Calu3 (cell line): Measurements from ENCODE around the gene NT5DC2. TPM values are rescaled to one million over a fixed set of nuclear protein-coding genes. Genes with fewer than 3 reads are reported as not detected.

ENCODE experiments used
- BruUV-seq: library from RNA; stranded (reverse); fragments of 400-500 nt; replicated peaks from 2 replicates; lab custom pipeline; 2021; lab: Mats Ljungman, UMichigan
- CTCF ChIA-PET: fragments of 300-600 bp; sonication (Branson Sonifier 250); formaldehyde crosslinking; loops from one replicate; lab custom pipeline; 2022; ENCODE audit warnings: antibody characterized with exemption; lab: Charles Lee
- DNase-seq: peaks from one replicate; pipeline ENCODE4 v3.0.0; 2022
- H3K27ac Mint-ChIP-seq: one replicate; pipeline ENCODE4 v1.8.0; 2022; ENCODE audit warnings: mixed read lengths; ENCODE audit not compliant: unreplicated experiment
- H3K27me3 Mint-ChIP-seq: one replicate; pipeline ENCODE4 v1.8.0; 2022; ENCODE audit warnings: mixed read lengths; ENCODE audit not compliant: unreplicated experiment
- H3K36me3 Mint-ChIP-seq: one replicate; pipeline ENCODE4 v1.8.0; 2022; ENCODE audit warnings: mild to moderate bottlenecking, moderate library complexity, mixed read lengths; ENCODE audit not compliant: insufficient read depth, unreplicated experiment
- H3K4me1 Mint-ChIP-seq: one replicate; pipeline ENCODE4 v1.8.0; 2022; ENCODE audit warnings: mild to moderate bottlenecking, low read depth, mixed read lengths; ENCODE audit not compliant: unreplicated experiment
- H3K4me3 Mint-ChIP-seq: one replicate; pipeline ENCODE4 v1.8.0; 2022; ENCODE audit warnings: mild to moderate bottlenecking, low read depth, moderate library complexity, mixed read lengths; ENCODE audit not compliant: unreplicated experiment
- H3K9me3 Mint-ChIP-seq: one replicate; pipeline ENCODE4 v1.8.0; 2022; ENCODE audit warnings: low read depth, mixed read lengths; ENCODE audit not compliant: unreplicated experiment
- CTCF ChIP-seq: fragments of 200-600 bp; IDR thresholded peaks from one replicate; pipeline ENCODE4 v1.8.0; 2022; ENCODE audit warnings: antibody characterized with exemption; ENCODE audit not compliant: unreplicated experiment
- intact Hi-C: fragments of 100-400 bp; cut with micrococcal nuclease; formaldehyde crosslinking; loops from one replicate; pipeline ENCODE4 v1.10.0; 2022; ENCODE audit not compliant: unreplicated experiment
- total RNA-seq: library from RNA; stranded (reverse); gene quantifications from 2 replicates; pipeline ENCODE4 v1.2.3, GENCODE V29; 2022

The NT5DC2 gene
- total RNA-seq, 1 experiment from 2014 or later = 146 TPM

- TF ChIP-seq CTCF = no peak
- peak; percentile 40 for DNase-seq
- Mint-ChIP-seq H3K27ac (peak overlapping the region; percentile 74), H3K27me3 (no peaks in the 10 kb centered on the region), H3K4me1 (peaks cover 9% of the 10 kb centered on the region), H3K36me3 (peaks cover 56% of the 10 kb centered on the region), H3K9me3 (no peaks in the 10 kb centered on the region), H3K4me3 (peak overlapping the region; percentile 82)
- BruUV-seq = no TSS peak
- CTCF ChIA-PET = no interaction called here
- intact Hi-C loops = loop anchor here (10.0 kb wide), 1 partner anchor 152 kb away; the partner anchor contains the start of genes GNL3 and PBRM1
Observed at GRCh38 chr3:52532838-52533622, 627 bp downstream of the NT5DC2 start.

GRCh38 chr3:52532517-52532837, 1.2 kb downstream of the NT5DC2 start:
- no TSS peak for BruUV-seq
- H3K4me1 Mint-ChIP-seq = peaks cover 3% of the 10 kb centered on the region
- CTCF ChIA-PET = interaction anchor here (0.6 kb wide), 1 partner anchor 64 kb away, joined by 7 read pairs; no protein-coding TSS in a partner anchor
- peak overlapping the region; percentile 74 for H3K27ac Mint-ChIP-seq
- peak overlapping the region; percentile 82 for H3K4me3 Mint-ChIP-seq
- no peaks in the 10 kb centered on the region for H3K27me3 Mint-ChIP-seq
- H3K9me3 Mint-ChIP-seq = no peaks in the 10 kb centered on the region
- peak; percentile 61 for DNase-seq
- intact Hi-C loops = loop anchor here (10.0 kb wide), 1 partner anchor 152 kb away; the partner anchor contains the start of genes GNL3 and PBRM1
- H3K36me3 Mint-ChIP-seq = peaks cover 57% of the 10 kb centered on the region
- no peak for TF ChIP-seq CTCF

- Mint-ChIP-seq H3K27ac (peak overlapping the region; percentile 74), H3K4me3 (peak overlapping the region; percentile 82), H3K4me1 (no peaks in the 10 kb centered on the region), H3K9me3 (no peaks in the 10 kb centered on the region), H3K36me3 (peaks cover 54% of the 10 kb centered on the region), H3K27me3 (no peaks in the 10 kb centered on the region)
- intact Hi-C loops = loop anchor here (10.0 kb wide), 1 partner anchor 153 kb away; the partner anchor contains the start of genes GNL3 and PBRM1
- CTCF ChIA-PET = interaction anchor here (0.6 kb wide), 1 partner anchor 63 kb away, joined by 7 read pairs; no protein-coding TSS in a partner anchor
- DNase-seq = no peak
- TF ChIP-seq CTCF = no peak
- TSS peak; percentile 69 for BruUV-seq
Observed at GRCh38 chr3:52531860-52532516, 1.7 kb downstream of the NT5DC2 start.

GRCh38 chr3:52530918-52531826, 2.5 kb downstream of the NT5DC2 start:
- Mint-ChIP-seq H3K4me3 (no peak overlapping the region), H3K4me1 (no peaks in the 10 kb centered on the region), H3K9me3 (no peaks in the 10 kb centered on the region), H3K27ac (no peak overlapping the region), H3K36me3 (peaks cover 52% of the 10 kb centered on the region), H3K27me3 (no peaks in the 10 kb centered on the region)
- CTCF ChIA-PET = no interaction called here
- intact Hi-C loops = loop anchor here (10.0 kb wide), 1 partner anchor 154 kb away; the partner anchor contains the start of genes GNL3 and PBRM1
- no peak for DNase-seq
- TF ChIP-seq CTCF = no peak
- no TSS peak for BruUV-seq
